Breast epithelium (tissue), 3 donors: ENCODE data around the gene KCNK17.

Experiments used
- CTCF ChIP-seq, 3 donors: fragments of 450-650 bp; IDR thresholded peaks; one replicate each; pipeline ENCODE4 v1.5.1; 2016 to 2017; ENCODE audit warnings: antibody characterized with exemption in 3 of 3, mild to moderate bottlenecking in 3 of 3, moderate library complexity in 3 of 3
- POLR2AphosphoS5 ChIP-seq, 3 donors: sonication (generic); formaldehyde crosslinking; IDR thresholded peaks; one replicate each; pipeline ENCODE4 v1.6.1; 2017; ENCODE audit warnings: antibody characterized with exemption in 3 of 3

GRCh38 chr6:39261751-39262150 lies 52.5 kb downstream of the KCNK17 start:
- TF ChIP-seq POLR2AphosphoS5 (IDR thresholded peaks at IDR 0.05), result no peak
- no peak for TF ChIP-seq CTCF (IDR thresholded peaks at IDR 0.05)
